GM23338 (cell line): ENCODE measurements around the gene ANKS1B. TPM values are rescaled to one million over a fixed set of nuclear protein-coding genes. Genes with fewer than 3 reads are reported as not detected.

Experiments used
- ATAC-seq: fragments of 200-7000 bp; cut with Tn5 transposase; 3 replicates; pipeline ENCODE4 v1.9.1; 2020
- DNase-seq: peaks from one replicate; pipeline ENCODE4 v3.0.0-alpha.2; 2015; ENCODE audit warnings: low spot score
- H2AFZ ChIP-seq: fragments of 200-600 bp; sonication (generic); 2 replicates; pipeline ENCODE4 v1.8.0; 2016; ENCODE audit warnings: antibody characterized with exemption, mild to moderate bottlenecking, moderate library complexity
- H3F3A ChIP-seq: fragments of 200-600 bp; sonication (generic); replicated peaks from 2 replicates; pipeline ENCODE4 v1.8.0; 2017; ENCODE audit warnings: antibody characterized with exemption, mixed run types, low read depth
- H3K27ac ChIP-seq: fragments of 200-600 bp; sonication (generic); 2 replicates; pipeline ENCODE4 v1.6.1; 2016; ENCODE audit warnings: low read depth
- H3K27me3 ChIP-seq: fragments of 200-600 bp; sonication (generic); 2 replicates; pipeline ENCODE4 v1.8.0; 2016; ENCODE audit warnings: mild to moderate bottlenecking, mixed run types, moderate library complexity; ENCODE audit not compliant: insufficient read depth
- H3K36me3 ChIP-seq: fragments of 200-600 bp; sonication (generic); 2 replicates; pipeline ENCODE4 v1.8.0; 2016; ENCODE audit warnings: mild to moderate bottlenecking; ENCODE audit not compliant: insufficient read depth
- H3K4me1 ChIP-seq: fragments of 200-600 bp; sonication (generic); 2 replicates; pipeline ENCODE4 v1.8.0; 2016; ENCODE audit warnings: mild to moderate bottlenecking, moderate library complexity; ENCODE audit not compliant: insufficient read depth
- H3K4me2 ChIP-seq: fragments of 200-600 bp; sonication (generic); 2 replicates; pipeline ENCODE4 v1.7.1; 2017; ENCODE audit warnings: mixed run types
- H3K4me3 ChIP-seq: fragments of 200-600 bp; sonication (generic); 2 replicates; pipeline ENCODE4 v1.6.1; 2016; ENCODE audit warnings: mixed run types
- H3K79me2 ChIP-seq: fragments of 200-600 bp; sonication (generic); replicated peaks from 2 replicates; pipeline ENCODE4 v1.8.0; 2017; ENCODE audit warnings: mild to moderate bottlenecking; ENCODE audit not compliant: insufficient read depth
- H3K9me2 ChIP-seq: fragments of 200-600 bp; sonication (generic); 2 replicates; pipeline ENCODE4 v1.8.0; 2017; ENCODE audit not compliant: insufficient read depth
- H4K20me1 ChIP-seq: fragments of 200-600 bp; sonication (generic); replicated peaks from 2 replicates; pipeline ENCODE4 v1.8.0; 2017; ENCODE audit warnings: mild to moderate bottlenecking; ENCODE audit not compliant: insufficient read depth
- H3K27ac Mint-ChIP-seq: 2 replicates; pipeline ENCODE4 v1.8.0; 2020; ENCODE audit warnings: inconsistent platforms, mild to moderate bottlenecking, moderate library complexity, mixed read lengths
- H3K27me3 Mint-ChIP-seq: 3 replicates; pipeline ENCODE4 v1.8.0; 2022; ENCODE audit warnings: low read depth, mild to moderate bottlenecking, moderate library complexity, mixed read lengths, inconsistent platforms; ENCODE audit not compliant: insufficient read depth, poor library complexity
- H3K36me3 Mint-ChIP-seq: 3 replicates; pipeline ENCODE4 v1.8.0; 2021; ENCODE audit warnings: low read depth, mild to moderate bottlenecking, inconsistent platforms, moderate library complexity, mixed read lengths
- H3K4me1 Mint-ChIP-seq: 3 replicates; pipeline ENCODE4 v1.8.0; 2020; ENCODE audit warnings: mild to moderate bottlenecking, inconsistent platforms, mixed read lengths
- H3K4me3 Mint-ChIP-seq: 3 replicates; pipeline ENCODE4 v1.8.0; 2021; ENCODE audit warnings: moderate library complexity, mild to moderate bottlenecking, inconsistent platforms, mixed read lengths
- H3K9me3 Mint-ChIP-seq: 3 replicates; pipeline ENCODE4 v1.8.0; 2020; ENCODE audit warnings: moderate library complexity, mild to moderate bottlenecking, inconsistent platforms, mixed read lengths
- EZH2 ChIP-seq: fragments of 200-600 bp; sonication (generic); IDR thresholded peaks from one replicate; pipeline ENCODE4 v1.8.0; 2017; ENCODE audit warnings: antibody characterized with exemption, mild to moderate bottlenecking, low read depth; ENCODE audit not compliant: unreplicated experiment
- EZH2phosphoT487 ChIP-seq: fragments of 200-600 bp; sonication (generic); IDR thresholded peaks from one replicate; pipeline ENCODE4 v1.8.1; 2018; ENCODE audit warnings: antibody characterized with exemption; ENCODE audit not compliant: unreplicated experiment
- JUNB ChIP-seq: IDR thresholded peaks from one replicate; pipeline ENCODE4 v1.6.1; 2016; ENCODE audit warnings: antibody characterized with exemption; ENCODE audit not compliant: unreplicated experiment
- POLR2AphosphoS5 ChIP-seq: IDR thresholded peaks from 2 replicates; pipeline ENCODE4 v1.6.1; 2016; ENCODE audit warnings: antibody characterized with exemption, low read depth
- ZNF114 ChIP-seq: fragments of 250-450 bp; sonication (Bioruptor Pico); IDR thresholded peaks from 2 replicates; pipeline ENCODE4 v1.5.0; 2020; ENCODE audit warnings: mild to moderate bottlenecking, moderate library complexity
- polyA plus RNA-seq: library from polyadenylated mRNA; unstranded; fragments of >200 nt; fragmentation: Nextera tagmentation; extraction: Ambion mirVana; gene quantifications from 2 replicates; pipeline ENCODE4 v1.2.1, GENCODE V29; 2016
- total RNA-seq: library from RNA; depleted of rRNA; stranded (reverse); fragments of >200 nt; shearing (Covaris generic); gene quantifications from 2 replicates; pipeline ENCODE4 v1.2.3, GENCODE V29; 2014
- TF ChIP-seq, protein P1 (sequence below): IDR thresholded peaks from one replicate; pipeline ENCODE4 v1.6.1; 2018; ENCODE audit warnings: antibody characterized with exemption; ENCODE audit not compliant: unreplicated experiment
- TF ChIP-seq, protein P2 (sequence below), 2 experiments: fragments of 200-600 bp in 1 of 2; sonication (generic) in 1 of 2; conservative IDR thresholded peaks; 2 replicates each; pipeline versions ENCODE4 v1.5.1 to v1.6.1; 2016 to 2017; ENCODE audit warnings: antibody characterized with exemption in 2 of 2, low read depth in 2 of 2, mild to moderate bottlenecking in 2 of 2, moderate library complexity in 1 of 2
- TF ChIP-seq, protein P3 (sequence below): IDR thresholded peaks from 2 replicates; pipeline ENCODE4 v1.6.1; 2016; ENCODE audit warnings: antibody characterized with exemption

Gene ANKS1B
- total and polyA plus RNA-seq, 2 experiments from 2014 or later, result 4.3 to 5.8 TPM

DNA sequence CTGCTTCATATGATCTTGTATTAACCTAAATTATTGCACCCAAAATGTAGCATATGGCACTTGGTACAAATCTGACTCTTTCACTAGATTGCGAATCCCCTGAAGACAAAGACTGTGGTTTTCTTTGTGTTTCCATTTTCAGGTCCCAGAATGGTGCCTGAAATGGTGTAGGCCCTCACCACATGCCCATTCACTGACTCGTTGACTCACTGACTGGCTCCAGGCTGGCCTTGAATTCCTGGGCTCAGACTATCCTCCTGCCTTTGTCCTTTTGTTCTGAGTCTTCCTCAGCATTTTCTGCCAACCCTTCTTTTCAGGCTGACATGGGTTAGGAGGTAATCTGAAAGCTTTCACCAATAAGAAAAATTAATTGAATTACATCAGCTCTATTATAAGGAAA lies 705.8 kb downstream of the ANKS1B start:
- H2AFZ ChIP-seq, result no peak overlapping the region
- H3K36me3 ChIP-seq, result no peaks in the 10 kb centered on the region
- H3K79me2 ChIP-seq, result no peaks in the 10 kb centered on the region
- H3K4me1 Mint-ChIP-seq, result 0 out of 3 replicates have a peak, but pooled peaks cover 5% of the 10 kb centered on the region
- no peak overlapping the region for H3K27ac Mint-ChIP-seq
- no peak for DNase-seq
- no peak overlapping the region for H3K4me2 ChIP-seq
- H3K4me3 Mint-ChIP-seq, result no peak overlapping the region
- ATAC-seq, result peak; percentile 44; the same call in 2 of the 3 replicates
- H3K9me2 ChIP-seq, result peaks cover 4% of the 10 kb centered on the region; the same call in 1 of the 2 replicates
- H3K4me1 ChIP-seq, result no peaks in the 10 kb centered on the region
- no peaks in the 10 kb centered on the region for H4K20me1 ChIP-seq
- H3K4me3 ChIP-seq, result no peak overlapping the region
- no peaks in the 10 kb centered on the region for H3K27me3 ChIP-seq
- H3K27ac ChIP-seq, result no peak overlapping the region
- H3K36me3 Mint-ChIP-seq, result no peaks in the 10 kb centered on the region
- H3F3A ChIP-seq, result no peaks in the 10 kb centered on the region
- TF ChIP-seq, protein P1, sequence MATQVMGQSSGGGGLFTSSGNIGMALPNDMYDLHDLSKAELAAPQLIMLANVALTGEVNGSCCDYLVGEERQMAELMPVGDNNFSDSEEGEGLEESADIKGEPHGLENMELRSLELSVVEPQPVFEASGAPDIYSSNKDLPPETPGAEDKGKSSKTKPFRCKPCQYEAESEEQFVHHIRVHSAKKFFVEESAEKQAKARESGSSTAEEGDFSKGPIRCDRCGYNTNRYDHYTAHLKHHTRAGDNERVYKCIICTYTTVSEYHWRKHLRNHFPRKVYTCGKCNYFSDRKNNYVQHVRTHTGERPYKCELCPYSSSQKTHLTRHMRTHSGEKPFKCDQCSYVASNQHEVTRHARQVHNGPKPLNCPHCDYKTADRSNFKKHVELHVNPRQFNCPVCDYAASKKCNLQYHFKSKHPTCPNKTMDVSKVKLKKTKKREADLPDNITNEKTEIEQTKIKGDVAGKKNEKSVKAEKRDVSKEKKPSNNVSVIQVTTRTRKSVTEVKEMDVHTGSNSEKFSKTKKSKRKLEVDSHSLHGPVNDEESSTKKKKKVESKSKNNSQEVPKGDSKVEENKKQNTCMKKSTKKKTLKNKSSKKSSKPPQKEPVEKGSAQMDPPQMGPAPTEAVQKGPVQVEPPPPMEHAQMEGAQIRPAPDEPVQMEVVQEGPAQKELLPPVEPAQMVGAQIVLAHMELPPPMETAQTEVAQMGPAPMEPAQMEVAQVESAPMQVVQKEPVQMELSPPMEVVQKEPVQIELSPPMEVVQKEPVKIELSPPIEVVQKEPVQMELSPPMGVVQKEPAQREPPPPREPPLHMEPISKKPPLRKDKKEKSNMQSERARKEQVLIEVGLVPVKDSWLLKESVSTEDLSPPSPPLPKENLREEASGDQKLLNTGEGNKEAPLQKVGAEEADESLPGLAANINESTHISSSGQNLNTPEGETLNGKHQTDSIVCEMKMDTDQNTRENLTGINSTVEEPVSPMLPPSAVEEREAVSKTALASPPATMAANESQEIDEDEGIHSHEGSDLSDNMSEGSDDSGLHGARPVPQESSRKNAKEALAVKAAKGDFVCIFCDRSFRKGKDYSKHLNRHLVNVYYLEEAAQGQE, result no peak
- TF ChIP-seq, protein P2, sequence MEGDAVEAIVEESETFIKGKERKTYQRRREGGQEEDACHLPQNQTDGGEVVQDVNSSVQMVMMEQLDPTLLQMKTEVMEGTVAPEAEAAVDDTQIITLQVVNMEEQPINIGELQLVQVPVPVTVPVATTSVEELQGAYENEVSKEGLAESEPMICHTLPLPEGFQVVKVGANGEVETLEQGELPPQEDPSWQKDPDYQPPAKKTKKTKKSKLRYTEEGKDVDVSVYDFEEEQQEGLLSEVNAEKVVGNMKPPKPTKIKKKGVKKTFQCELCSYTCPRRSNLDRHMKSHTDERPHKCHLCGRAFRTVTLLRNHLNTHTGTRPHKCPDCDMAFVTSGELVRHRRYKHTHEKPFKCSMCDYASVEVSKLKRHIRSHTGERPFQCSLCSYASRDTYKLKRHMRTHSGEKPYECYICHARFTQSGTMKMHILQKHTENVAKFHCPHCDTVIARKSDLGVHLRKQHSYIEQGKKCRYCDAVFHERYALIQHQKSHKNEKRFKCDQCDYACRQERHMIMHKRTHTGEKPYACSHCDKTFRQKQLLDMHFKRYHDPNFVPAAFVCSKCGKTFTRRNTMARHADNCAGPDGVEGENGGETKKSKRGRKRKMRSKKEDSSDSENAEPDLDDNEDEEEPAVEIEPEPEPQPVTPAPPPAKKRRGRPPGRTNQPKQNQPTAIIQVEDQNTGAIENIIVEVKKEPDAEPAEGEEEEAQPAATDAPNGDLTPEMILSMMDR (conservative IDR thresholded peaks at IDR 0.05; ENCODE audit: low read depth in 2 of 2), result no peak
- TF ChIP-seq POLR2AphosphoS5, result no peak
- TF ChIP-seq EZH2phosphoT487, result no peak
- TF ChIP-seq EZH2, result no peak
- TF ChIP-seq, protein P3, sequence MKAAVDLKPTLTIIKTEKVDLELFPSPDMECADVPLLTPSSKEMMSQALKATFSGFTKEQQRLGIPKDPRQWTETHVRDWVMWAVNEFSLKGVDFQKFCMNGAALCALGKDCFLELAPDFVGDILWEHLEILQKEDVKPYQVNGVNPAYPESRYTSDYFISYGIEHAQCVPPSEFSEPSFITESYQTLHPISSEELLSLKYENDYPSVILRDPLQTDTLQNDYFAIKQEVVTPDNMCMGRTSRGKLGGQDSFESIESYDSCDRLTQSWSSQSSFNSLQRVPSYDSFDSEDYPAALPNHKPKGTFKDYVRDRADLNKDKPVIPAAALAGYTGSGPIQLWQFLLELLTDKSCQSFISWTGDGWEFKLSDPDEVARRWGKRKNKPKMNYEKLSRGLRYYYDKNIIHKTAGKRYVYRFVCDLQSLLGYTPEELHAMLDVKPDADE, result no peak
- H3K9me3 Mint-ChIP-seq, result no peaks in the 10 kb centered on the region
- H3K27me3 Mint-ChIP-seq, result no peaks in the 10 kb centered on the region

DNA sequence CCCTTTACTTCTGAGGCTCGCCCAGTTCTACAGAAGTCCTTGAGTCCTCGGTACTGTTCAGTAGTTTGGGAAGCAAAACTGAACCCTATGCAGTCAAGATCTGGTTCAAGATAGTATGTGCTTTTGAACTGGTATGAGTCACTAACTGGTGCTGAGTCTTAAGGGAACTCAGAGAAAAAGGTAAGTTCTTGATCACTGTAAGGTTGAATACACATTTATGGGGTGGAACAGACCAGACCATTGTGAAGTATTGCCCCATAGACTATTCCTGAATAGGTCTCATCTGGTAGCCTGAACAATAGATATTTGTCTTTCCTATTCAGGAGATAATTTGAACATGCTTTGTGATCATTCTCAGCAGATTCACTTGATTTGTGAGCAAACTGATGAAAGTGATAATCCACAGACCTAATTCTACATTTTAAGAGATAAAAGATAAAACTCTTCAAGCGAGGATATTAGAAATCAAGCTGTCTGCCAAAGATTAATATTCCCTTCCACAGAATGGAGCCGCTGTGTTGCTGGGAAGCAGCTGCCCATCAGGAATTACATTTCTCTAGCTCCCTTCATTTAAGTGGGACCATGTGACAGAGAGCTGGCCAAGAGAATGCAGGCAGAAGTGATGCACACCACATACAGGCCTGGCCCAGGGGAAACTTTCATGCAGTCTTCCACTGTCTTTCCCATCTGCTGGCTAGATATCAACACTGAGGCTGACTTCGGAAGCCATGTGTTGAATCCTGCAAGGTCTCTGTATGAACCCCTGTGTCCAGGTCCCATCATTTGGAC lies 707.0 kb downstream of the ANKS1B start:
- ATAC-seq (no peak), DNase-seq (no peak)
- Histone ChIP-seq H3K36me3 (no peaks in the 10 kb centered on the region), H3K4me2 (no peak overlapping the region), H3K9me2 (peaks cover 4% of the 10 kb centered on the region; the same call in 1 of the 2 replicates), H3K4me3 (no peak overlapping the region), H3K27ac (no peak overlapping the region), H3K4me1 (no peaks in the 10 kb centered on the region), H4K20me1 (no peaks in the 10 kb centered on the region), H3F3A (no peaks in the 10 kb centered on the region), H3K27me3 (no peaks in the 10 kb centered on the region), H3K79me2 (no peaks in the 10 kb centered on the region), H2AFZ (no peak overlapping the region)
- Mint-ChIP-seq H3K27me3 (no peaks in the 10 kb centered on the region), H3K9me3 (no peaks in the 10 kb centered on the region), H3K4me1 (0 out of 3 replicates have a peak, but pooled peaks cover 2% of the 10 kb centered on the region), H3K4me3 (no peak overlapping the region), H3K27ac (no peak overlapping the region), H3K36me3 (no peaks in the 10 kb centered on the region)
- TF ChIP-seq, protein P1, result no peak
- no peak for TF ChIP-seq JUNB
- no peak for TF ChIP-seq ZNF114 (CRISPR knock-in tag)
- TF ChIP-seq, protein P2 (conservative IDR thresholded peaks at IDR 0.05; ENCODE audit: low read depth in 2 of 2), result no peak
- TF ChIP-seq, protein P3, result no peak
